GM12891 (cell line): ENCODE measurements around the gene KCNK2.

Experiments
- DNase-seq: peaks from one replicate; pipeline ENCODE4 v3.0.0; 2011; ENCODE audit warnings: low spot score; ENCODE audit not compliant: insufficient read length
- FAIRE-seq: peaks from 2 replicates; lab custom pipeline; 2011; peaks lifted over from hg19 to GRCh38; lab: Jason Lieb, UNC
- PAX5 ChIP-seq: IDR thresholded peaks from 2 replicates; pipeline ENCODE4 v1.6.1; 2011; ENCODE audit warnings: low read length, moderate library complexity, mild to moderate bottlenecking; ENCODE audit not compliant: insufficient read depth, severe bottlenecking
- POLR2A ChIP-seq: IDR thresholded peaks from 2 replicates; pipeline ENCODE4 v1.6.1; 2011; ENCODE audit warnings: low read depth, low read length, control low read depth
- POLR2AphosphoS5 ChIP-seq: IDR thresholded peaks from 2 replicates; pipeline ENCODE4 v1.6.1; 2011; ENCODE audit warnings: low read depth, low read length, control low read depth
- POU2F2 ChIP-seq: IDR thresholded peaks from 2 replicates; pipeline ENCODE4 v1.6.1; 2011; ENCODE audit warnings: low read depth, mild to moderate bottlenecking, control low read depth, low read length, moderate library complexity
- SPI1 ChIP-seq: IDR thresholded peaks from 2 replicates; pipeline ENCODE4 v1.6.1; 2011; ENCODE audit warnings: low read depth, low read length, control low read depth
- TAF1 ChIP-seq: IDR thresholded peaks from 2 replicates; pipeline ENCODE4 v1.6.1; 2011; ENCODE audit warnings: low read depth, low read length, control low read depth

The KCNK2 gene

DNA sequence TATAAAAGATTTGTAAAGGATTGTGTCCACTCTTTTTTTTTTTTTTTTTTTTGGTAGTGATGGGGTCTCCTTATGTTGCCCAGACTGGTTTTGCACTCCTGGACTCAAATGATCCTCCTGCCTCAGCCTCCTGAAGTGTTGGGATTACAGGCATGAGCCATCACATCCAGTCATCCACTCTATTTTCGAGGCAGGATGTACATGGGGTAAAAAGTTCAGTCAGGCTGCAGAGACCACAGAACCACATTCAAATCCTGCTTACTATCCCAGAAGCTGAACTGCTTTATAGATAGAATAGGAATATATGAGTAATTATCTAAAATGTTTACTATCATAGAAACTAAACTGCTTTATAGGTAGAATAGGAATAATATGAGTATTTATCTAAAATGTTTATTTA lies 26.0 kb upstream of the KCNK2 start:
- TF ChIP-seq SPI1 (no peak), POLR2AphosphoS5 (no peak), POLR2A (no peak), PAX5 (no peak), POU2F2 (no peak)
- no peak for DNase-seq
- FAIRE-seq, result no peak

DNA sequence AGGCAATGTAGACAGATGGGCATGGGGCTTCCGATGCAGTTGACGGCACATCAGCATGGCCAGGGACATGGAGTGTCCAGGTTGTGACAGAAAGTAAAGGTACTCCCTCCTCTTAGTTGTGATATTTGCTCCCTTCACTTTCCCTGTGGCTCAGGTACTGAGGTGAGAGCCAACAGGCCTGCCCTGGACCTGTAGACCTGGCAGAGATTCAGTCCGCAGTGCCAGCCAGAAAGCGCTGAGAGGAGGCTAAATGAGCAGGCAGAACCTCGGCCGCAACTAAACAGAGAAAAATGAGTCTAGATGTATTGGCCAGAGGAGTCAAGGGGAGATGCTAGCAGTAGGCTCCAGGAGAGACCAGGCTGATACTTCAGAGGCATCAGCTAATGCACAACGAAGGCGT lies 22.6 kb upstream of the KCNK2 start:
- no peak for FAIRE-seq

DNA sequence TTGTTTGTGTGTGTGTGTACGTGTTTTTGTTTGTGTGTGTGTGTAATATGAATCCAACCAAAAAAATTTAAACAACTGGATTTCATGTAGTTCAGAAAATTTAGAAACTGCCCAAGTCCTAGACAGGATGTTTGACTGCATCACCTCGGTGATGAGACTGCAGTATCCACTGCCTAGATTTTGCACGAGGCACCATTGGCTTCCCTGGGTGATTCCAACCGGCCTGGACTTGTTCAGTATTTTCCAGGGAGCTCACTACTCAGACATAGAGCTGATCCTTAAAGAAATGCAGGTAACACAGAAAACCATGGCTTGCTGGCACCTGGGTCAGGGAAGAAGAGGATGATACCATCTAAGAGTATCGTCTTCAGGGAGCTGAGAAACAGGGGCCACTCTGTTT lies 18.2 kb upstream of the KCNK2 start:
- DNase-seq (no peak), FAIRE-seq (no peak)
- TF ChIP-seq POLR2AphosphoS5 (no peak), POU2F2 (no peak), POLR2A (no peak), TAF1 (no peak)

More for the DNA sequence above, 22.6 kb upstream of the KCNK2 start:
- DNase-seq, result no peak
- TF ChIP-seq POLR2AphosphoS5, result no peak
- no peak for TF ChIP-seq SPI1
- TF ChIP-seq POU2F2, result no peak
- no peak for TF ChIP-seq POLR2A
- no peak for TF ChIP-seq PAX5
- no peak for TF ChIP-seq TAF1

DNA sequence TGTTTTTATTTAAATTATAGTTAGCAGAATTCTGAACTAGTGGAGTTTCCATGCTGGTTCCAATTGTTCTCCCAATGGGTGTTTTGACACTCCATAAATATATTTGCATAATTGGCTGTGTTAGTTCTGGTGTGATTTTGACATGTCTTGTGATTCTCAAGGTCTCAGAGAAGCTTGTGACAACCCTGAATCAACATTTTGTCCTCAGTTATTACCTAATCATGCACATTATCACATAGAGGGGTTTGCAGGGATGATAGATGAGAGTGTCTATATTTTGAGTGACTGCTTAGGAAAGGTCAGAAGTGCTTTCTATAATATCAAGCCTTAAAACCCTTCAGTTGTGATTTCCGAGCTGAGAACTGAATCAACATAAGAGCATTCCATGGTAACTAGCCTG lies 11.5 kb upstream of the KCNK2 start:
- TF ChIP-seq POU2F2, result no peak
- TF ChIP-seq SPI1, result no peak
- TF ChIP-seq TAF1, result no peak
- no peak for TF ChIP-seq POLR2AphosphoS5
- TF ChIP-seq POLR2A, result no peak
- TF ChIP-seq PAX5, result no peak
- FAIRE-seq, result no peak
- no peak for DNase-seq

DNA sequence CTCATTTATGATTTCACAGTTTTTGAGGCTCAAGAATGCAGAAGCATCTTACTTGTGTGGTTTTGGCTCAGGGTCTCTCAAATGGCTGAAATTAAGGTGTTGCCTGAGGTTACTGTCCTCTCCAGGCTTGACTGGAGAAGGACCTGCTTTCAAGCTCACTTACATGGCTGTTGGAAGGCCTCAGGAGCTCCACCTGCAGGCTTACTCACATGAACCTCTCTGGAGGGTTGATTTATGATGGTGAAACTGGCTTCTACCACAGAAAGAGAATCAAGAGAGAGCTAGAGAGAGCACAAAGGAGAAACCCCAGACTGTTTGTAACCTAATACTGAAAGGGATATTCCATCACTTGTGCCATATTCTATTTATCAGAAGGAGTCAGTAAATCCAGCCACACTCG lies 6.2 kb upstream of the KCNK2 start:
- FAIRE-seq, result no peak
- no peak for TF ChIP-seq POLR2A
- no peak for TF ChIP-seq PAX5
- TF ChIP-seq TAF1, result no peak
- no peak for TF ChIP-seq POU2F2
- no peak for TF ChIP-seq SPI1
- no peak for DNase-seq

DNA sequence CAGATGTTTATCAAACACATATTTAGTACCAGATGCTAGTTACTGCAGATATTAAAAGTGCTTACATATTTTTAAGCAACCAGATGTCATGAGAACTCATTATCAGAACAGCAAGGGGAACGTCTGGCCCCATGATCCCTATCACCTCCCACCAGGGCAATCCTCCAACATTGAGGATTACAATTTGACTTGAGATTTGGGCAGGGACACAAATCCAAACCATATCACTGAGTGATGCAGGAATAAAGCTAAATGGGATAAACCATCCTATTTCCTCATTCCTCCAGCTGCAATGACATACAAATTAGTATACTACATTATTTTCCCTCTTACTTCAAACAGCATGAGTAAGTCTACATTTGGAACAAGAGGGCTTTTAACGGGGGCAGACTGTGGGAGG lies 3.1 kb upstream of the KCNK2 start:
- TF ChIP-seq PAX5 (no peak), TAF1 (no peak), SPI1 (no peak), POLR2A (no peak), POLR2AphosphoS5 (no peak), POU2F2 (no peak)
- no peak for FAIRE-seq
- no peak for DNase-seq

DNA sequence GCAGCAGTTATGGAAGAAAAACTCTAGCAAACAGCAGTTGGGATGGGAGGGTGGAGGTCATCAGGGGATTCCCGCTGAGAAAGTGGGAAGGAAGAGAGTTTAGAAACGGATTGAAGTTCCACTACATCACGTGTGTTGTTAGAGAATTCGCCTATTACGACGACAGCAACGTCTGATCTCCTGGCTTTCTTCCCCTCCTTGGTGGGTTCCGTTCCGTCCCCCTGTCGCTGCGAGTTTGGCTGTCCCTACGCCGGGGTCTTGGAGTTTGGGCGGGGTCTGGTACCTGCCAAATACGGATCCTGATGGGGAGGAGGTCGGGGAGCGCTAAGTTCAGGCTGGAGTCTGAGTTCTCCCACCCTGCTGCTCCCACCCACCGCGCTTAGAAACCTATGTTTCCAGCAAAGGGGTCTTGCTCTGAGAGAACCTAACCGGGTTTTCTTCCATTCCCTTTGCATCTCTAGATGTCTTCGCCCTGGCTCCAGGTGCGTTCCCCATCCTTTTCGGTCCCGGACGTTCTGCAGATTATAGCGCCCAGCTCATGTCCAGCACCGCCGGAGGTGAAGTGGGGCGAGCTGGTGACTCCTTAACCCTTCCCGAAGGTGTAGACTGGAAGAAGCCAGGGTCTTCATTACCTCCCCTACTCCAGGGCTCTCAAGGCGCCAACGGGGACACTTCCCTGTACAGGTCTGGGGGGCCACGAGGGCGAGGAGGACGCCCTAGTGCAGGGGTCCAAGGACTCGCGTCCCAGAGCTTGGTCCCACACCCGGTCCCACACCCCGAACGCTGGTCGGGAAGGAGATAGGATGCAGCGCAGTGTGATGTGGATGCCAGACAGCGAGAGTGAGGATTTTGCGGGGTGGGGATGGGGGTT lies 641 bp upstream of the KCNK2 start:
- TF ChIP-seq PAX5, result no peak
- no peak for TF ChIP-seq POLR2AphosphoS5
- no peak for DNase-seq
- no peak for FAIRE-seq

DNA sequence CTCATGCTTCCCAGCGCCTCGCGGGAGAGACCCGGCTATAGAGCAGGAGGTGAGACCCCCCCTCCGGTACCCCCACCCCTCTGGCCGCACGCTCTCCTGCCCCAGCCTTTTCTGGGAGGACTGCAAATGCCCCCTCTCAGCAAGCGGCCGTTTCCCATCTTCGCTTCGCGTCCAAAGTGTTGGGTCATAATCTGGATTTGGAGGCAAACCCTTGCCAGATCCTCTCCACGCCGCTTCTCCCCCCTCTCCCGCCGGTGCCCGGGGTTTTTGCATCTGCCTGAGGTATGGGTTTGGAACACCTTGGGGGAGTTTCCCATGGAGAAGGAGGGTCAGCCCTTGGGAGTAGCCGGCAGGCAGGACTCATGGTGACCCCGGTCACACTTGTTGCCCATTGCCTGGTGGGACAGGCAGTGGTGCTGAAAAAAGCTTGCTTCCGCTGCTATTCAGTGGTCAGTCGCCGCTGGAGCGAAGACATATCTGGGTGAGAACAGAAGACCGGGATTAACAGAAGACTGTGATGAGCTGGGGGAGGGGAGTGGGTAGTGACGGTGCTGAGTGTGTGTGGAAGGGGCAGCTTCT lies 935 bp downstream of the KCNK2 start:
- DNase-seq, result no peak
- TF ChIP-seq PAX5, result no peak

DNA sequence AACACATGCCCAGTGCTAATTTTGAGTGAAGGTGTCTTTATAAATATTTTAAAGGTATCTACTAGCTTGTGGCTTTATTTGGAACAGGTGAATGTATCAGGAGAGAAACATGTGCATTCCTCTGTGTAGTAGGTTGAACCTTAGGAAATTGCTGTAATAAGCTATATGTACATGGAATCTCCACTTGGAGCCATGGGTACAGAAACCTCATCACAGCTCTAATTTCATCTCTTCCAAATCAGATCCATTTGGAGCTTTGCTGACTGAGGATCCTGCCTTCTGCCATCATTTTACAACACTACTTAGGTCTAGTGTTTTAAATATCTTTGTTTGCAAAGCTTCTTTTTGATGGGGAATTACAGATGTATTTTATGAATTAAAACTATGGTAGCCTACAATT lies 2.1 kb downstream of the KCNK2 start:
- no peak for DNase-seq
- FAIRE-seq, result no peak
- TF ChIP-seq TAF1 (no peak), POLR2A (no peak), POLR2AphosphoS5 (no peak), POU2F2 (no peak), PAX5 (no peak), SPI1 (no peak)

More for the DNA sequence above, 935 bp downstream of the KCNK2 start:
- FAIRE-seq, result no peak

DNA sequence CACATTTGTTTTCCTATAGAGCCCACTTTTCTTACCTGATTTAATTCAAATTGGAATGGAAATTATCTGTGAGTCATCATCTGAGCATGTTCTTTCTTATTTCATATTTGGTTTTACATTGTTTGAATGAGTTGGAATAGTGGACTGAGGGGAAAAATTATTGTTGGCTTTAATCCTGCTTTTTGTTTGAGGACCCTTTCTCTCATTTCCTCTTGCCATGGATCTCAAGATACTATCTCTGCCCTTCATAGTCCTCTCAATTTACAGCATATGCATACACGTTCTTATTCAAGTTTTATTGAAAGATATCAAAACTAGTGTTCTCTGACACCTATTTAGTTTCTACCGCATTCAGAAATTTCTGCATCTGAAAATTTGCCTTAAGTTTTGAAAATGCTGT lies 5.1 kb downstream of the KCNK2 start:
- TF ChIP-seq POLR2A, result no peak
- TF ChIP-seq POLR2AphosphoS5, result no peak
- DNase-seq (no peak), FAIRE-seq (no peak)

DNA sequence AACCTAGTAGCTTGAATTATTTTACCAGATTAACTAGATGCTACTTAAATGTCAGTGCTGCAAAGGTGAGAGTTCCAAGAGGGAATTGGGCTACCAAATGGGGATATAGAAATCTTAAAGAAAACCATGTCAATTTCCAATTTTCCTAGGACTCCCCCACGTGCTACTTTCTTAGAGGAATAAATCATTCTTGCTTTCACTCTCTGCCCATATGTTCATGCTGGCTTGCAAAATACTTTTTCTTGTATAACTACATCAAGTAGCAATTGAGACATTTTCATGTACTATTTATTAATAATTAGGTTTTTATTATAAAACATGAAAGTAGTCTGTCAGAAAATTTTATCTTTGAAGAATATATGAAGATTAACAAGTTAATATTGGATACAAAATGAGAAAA lies 11.8 kb downstream of the KCNK2 start:
- no peak for TF ChIP-seq POLR2AphosphoS5
- TF ChIP-seq PAX5, result no peak
- TF ChIP-seq SPI1, result no peak
- no peak for TF ChIP-seq TAF1
- no peak for TF ChIP-seq POLR2A
- TF ChIP-seq POU2F2, result no peak
- no peak for FAIRE-seq
- DNase-seq, result no peak
